Measurements from ENCODE around the gene RUFY2. TPM values are rescaled to one million over a fixed set of nuclear protein-coding genes. Genes with fewer than 3 reads are reported as not detected.
"Not testable (repeated sequence)": the region's sequence is repeated elsewhere in the genome, so short reads cannot be mapped to it uniquely, and the experiment has no call there.

The RUFY2 gene
- total RNA-seq, 1 donor from 2014 or later: 24.2 TPM

DNA sequence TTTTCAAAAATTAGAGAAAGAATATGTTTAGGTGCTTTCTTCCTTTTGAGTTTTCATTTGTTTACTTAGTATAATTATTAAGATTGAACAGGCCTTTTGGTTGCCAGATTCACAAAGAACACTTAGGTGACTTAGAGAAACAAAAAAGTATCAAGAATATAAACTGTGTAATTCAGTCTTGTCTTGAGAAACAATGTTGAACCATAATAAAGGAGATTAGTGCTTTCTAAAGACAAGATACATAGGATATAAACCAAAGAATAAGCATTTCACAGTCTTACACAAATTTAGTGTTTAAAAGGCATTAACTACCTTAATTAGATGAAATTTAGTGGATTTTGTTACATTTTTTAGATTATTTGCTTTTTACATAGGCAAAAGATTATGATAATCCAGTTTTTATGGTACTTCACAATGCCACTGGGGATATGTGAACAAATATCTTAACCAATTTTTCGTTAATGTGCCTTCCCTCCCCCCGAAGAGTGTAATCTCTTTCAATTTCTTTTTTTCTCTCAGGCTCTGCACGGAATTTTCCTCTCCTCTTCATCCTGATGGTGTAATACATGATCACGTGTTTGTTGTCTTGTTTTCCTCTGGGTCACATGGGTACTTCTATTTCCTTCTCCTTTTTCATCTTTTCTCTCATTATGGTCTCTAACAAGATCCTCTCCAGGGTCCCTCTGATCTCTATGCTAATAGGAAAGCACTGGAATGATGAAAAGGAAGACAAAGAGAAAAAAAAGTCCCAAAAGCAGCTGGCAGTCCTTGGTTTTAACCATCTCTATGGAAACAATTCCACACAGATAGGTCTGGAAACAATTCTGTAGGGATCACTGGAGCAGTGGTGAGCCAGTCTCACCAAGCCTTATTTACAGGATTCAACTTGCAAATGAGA is 78.9 kb downstream of the RUFY2 start:
- DNase-seq (ENCODE audit: extremely low read depth, low read depth, low spot score): no peak

DNA sequence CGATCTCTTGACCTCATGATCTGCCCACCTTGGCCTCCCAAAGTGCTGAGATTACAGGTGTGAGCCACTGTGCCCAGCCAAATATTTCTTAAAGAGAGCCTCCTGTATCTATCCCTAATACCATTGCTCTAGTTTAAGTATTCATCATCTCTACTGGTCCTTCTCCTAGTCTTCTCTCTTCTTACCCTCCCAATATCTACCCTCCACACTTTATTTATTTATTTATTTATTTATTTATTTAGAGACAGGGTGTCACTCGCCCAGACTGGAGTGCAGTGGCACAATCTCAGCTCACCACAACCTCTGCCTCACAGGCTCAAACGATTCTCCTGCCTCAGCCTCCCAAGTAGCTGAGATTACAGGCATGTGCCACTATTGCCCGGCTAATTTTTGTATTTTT is 82.7 kb downstream of the RUFY2 start:
- DNase-seq (ENCODE audit: extremely low read depth, low read depth, low spot score): not testable (repeated sequence)

DNA sequence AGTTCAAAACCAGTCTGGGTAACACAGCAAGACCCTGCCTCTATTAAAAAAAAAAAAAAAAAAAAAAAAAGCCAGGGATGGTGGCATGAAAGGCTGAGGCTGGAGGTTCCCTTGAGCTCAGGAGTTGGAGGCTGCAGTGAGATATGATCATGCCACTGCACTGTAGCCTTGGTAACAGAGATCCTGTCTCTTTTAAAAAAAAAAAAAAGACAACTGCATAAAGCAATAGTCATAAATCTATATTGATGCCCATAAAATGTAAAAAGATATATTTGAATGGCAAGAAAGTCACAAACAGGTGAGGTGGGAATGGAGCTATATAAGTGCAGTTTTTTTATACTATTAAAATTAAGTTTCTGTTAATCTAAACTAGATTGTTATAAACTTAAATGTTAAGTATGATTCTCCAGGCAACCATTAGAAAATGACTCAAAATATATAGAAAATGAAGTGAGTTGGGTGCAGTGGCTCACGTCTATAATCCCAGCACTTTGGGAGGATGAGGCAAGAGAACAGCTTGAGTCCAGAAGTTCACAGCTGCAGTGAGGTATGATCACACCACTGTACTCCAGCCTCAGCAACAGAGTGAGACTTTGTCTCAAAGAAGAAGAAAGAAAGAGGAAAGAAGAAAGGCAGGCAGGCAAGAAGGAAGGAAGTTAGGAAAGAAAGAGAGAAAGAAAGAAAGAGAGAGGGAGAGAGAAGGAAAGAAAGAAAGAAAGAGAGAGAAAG is 88.6 kb downstream of the RUFY2 start:
- no peak for DNase-seq (ENCODE audit: extremely low read depth, low read depth, low spot score)

DNA sequence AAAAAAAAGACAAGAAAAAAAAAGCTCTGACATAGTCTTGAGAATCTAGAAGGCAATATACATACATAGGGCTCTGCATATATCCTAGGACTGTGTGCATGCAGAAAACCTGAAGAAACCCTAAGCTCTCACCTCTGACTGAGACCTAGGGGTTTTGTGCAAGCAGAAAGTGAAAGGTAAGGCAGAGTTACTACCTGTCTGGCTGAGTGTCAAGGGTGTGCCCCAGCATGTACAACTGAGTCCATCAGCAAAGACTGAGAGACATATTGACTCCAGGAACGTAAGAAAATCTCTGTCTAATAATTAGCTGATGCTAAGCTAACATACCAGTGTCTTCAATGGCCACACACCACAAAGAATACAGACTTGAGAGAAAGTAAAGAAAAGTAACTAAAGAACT is 91.5 kb downstream of the RUFY2 start:
- DNase-seq (ENCODE audit: extremely low read depth, low read depth, low spot score): no peak

DNA sequence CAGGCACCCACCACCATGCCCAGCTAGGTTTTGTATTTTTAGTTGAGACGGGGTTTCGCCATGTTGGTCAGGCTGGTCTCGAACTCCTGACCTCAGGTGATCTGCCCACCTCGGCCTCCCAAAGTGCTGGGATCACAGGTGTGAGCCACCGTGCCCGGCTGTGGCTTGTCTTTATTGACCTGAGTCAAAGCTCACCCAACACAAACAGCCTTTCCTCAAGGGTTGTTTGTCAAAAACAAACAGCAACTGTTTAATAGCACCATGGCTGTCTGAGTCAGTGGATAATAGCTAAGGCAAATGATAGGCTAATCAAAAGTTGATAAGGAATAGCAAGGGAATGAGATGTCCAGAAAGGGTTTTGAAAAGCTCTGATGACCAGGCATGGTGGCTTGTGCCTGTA is 92.1 kb downstream of the RUFY2 start:
- DNase-seq (ENCODE audit: extremely low read depth, low read depth, low spot score): not testable (repeated sequence)

DNA sequence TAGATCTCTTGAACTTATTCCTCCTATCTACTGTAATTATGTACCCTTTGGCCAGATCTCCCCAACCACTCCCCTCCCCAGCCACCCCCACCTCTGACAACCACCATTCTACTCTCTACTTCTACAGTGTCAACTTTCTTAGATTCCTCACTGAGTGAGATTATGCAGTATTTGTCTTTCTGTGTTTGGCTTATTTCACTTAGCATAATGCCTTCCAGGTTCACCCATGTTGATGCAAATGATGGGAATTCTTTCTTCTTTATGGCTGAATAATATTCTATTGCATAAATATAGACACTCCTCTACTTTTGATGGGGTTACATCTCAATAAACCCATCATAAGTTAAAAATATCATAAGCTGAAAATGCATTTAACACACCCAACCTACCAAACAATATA is 96.5 kb downstream of the RUFY2 start:
- DNase-seq (ENCODE audit: extremely low read depth, low read depth, low spot score): no peak

DNA sequence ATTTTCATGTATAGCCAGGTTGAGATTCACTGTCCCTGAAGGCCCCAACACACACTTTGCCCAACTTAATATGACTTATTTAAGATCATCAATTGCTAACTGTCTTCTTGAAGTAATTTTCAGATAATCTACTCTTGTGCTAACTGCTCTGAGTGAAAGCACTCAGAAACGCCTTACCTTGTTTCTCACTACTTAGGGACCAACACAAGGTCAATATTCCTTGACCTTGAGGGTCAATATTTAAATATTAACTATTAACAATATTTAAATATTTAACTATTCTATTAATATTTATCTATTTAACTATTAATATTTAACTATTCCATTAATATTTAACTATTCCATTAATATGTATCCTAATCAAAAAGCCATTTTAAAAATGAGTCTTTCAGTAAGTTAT is 101.2 kb downstream of the RUFY2 start:
- no peak for DNase-seq (ENCODE audit: extremely low read depth, low read depth, low spot score)

DNA sequence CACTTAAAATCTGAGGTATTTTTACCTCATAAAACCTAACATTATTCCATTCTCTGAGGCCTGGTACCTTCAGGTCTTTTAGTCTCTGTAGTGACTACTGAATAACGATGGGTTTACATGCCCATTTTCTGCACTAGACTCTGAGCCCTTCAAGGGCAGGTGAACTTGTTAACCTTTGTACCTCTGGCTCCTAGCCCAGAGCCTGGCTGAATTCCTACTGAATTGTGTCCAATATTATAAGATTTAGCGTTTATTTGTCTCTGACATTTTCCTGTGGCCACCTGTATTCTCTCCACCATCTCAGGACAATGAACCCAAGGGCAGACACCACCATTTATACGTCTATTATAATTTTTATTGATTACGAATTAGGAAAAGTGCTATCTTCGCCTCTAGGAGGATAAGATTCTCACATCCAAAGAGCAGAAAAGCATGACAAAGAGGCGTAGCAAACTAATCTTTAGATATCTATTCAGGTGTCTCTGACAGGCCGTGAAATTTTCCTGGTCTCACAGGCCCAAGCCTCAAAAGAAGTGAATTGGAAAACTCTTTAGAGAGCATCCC is 103.1 kb downstream of the RUFY2 start:
- DNase-seq (ENCODE audit: extremely low read depth, low read depth, low spot score): no peak

DNA sequence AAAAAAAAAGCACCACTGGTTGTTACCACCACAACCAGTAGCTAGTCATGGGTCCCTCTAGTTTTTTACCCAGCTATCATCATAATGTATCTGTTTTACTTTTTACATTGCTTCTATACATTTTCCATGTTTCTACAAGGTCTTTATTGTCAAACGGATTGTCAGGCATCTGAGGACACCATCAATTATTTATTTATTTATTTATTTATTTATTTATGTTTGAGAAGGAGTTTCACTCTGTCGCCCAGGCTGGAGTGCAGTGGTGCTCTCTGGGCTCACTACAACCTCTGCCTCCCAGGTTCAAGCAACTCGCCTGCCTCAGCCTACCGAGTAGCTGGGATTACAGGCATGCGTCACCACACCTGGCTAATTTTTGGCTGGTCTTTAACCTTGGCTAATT is 104.2 kb downstream of the RUFY2 start:
- DNase-seq (ENCODE audit: extremely low read depth, low read depth, low spot score): no peak

DNA sequence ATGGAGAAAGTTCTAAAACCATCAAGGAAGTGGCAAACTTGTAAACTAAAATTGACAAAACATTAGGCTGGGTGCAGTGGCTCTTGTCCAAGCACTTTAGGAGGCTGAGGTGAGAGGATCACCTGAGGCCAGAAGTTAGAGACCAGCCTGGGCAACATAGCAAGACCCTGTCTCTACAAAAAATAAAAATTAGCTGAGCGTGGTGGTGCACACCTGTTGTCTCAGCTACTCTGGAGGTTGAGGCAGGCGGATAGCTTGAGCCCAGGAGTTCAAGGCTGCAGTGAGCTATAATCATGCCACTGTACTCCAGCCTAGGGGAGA is 104.6 kb downstream of the RUFY2 start:
- no peak for DNase-seq (ENCODE audit: extremely low read depth, low read depth, low spot score)

DNA sequence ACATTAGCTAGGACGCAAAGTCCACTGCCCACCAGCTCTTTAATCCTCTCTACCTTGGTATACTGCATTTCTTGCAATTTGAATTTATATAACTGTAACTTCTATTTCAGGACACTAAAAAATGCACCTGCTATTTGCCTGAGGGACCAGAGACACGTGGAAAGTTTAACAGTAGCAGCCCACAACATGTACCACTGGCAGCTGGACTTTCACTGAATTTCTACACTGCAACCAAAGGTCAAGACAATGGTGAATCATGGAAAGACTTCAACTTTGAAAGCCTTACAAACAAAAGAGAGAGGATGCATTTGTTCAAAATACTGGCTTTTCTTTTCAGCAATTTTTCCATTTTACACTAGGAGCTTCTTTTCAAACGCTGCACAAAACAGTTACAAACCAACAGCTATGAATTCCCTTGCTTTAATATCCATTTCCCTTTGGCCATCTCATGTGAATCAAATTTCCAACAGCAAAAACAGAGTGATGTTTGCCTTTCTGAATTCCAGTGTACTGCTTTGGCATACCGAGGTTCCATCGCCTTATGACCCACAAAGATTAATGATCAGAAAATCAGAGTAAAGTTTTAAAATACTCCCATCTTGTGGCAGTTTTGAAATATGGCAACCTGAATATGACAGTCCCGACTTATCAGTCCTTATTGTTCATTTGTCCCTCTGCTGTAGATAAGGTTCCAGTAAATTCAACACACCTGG is 105.1 kb downstream of the RUFY2 start:
- peak; percentile 27 for DNase-seq (ENCODE audit: extremely low read depth, low read depth, low spot score)

DNA sequence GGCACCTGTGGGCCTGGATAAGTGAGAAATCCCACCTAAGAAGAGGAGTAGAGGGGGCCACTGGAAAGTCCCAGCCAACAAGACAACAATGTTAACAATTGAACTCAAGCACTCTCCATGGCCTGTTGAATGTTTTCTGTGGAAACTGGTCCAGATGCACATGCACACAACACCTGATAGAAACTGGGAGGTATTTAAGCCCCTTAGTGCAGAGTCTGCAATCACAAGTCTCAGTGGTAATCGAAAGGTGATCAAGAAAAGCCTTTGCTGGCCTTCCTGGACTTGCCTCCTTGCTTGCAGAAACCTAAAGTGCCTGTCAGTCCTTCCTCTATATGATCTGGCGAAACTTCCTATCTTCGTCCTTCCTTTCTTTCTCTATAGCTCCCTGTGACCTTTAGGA is 105.8 kb downstream of the RUFY2 start:
- DNase-seq (ENCODE audit: extremely low read depth, low read depth, low spot score): no peak

DNA sequence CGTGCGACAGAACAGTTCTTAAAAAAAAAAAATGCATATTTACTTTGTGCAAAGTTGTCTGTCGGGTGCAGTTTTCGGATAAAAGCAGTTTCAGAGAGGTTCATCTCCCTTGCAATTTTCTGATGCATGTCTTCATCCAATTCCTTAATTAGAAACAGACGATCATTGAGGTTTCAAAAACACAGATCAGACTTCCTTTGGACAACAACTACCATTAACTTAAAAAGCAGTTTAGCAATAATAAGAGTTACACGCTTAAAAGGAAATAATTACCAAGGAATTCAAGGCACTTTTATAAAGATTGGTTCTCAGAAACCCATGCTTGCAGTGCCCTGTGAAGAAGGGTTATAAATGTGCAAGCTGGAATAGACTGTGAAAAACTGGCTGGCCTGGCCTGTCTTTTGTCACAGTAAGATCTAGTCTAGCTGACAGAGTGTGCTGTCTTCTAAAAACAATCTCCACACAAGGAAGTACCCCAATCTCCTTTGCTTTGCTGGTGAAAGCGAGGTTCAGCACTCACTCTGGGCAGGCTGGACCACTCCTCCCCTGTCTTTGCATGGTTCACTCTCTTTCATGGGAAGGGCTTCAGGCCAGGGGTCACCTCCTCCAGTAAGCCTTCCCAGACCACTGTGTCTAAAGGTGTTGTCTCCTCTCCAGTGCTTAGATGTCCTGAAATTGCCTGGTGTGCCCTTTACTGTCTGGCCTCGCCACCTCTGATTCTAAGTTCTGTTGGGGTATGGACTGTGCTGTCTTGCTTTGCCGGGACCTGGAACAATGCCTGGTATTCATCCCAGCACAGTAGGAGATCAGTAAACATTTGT is 110.0 kb downstream of the RUFY2 start:
- no peak for DNase-seq (ENCODE audit: extremely low read depth, low read depth, low spot score)

Other genes with a start within 250 kb of the RUFY2 start
- gene ATOH7, start 175.2 kb downstream of the RUFY2 start, total RNA-seq: not detected in 2 replicates
- 15.4 and 47.5 TPM in 2 replicates for gene HNRNPH3, start 75.2 kb downstream of the RUFY2 start, total RNA-seq
- 4.7 and 5.2 TPM in 2 replicates for gene PBLD, start 74.3 kb downstream of the RUFY2 start, total RNA-seq
- gene DNA2, start 64.7 kb upstream of the RUFY2 start, total RNA-seq: 4.6 and 6.2 TPM in 2 replicates
- 12.1 and 30.1 TPM in 2 replicates for gene SLC25A16, start 120.2 kb upstream of the RUFY2 start, total RNA-seq
- gene TET1, start 153.1 kb upstream of the RUFY2 start, total RNA-seq: 2.1 and 2.4 TPM in 2 replicates